Measurements from ENCODE around the gene ARHGAP24. TPM values are rescaled to one million over a fixed set of nuclear protein-coding genes. Genes with fewer than 3 reads are reported as not detected.
A peak's percentile ranks its signal among the peaks of the same experiment; 100 is the strongest.

ARHGAP24 gene
- total RNA-seq, 3 donors from 2014 or later, result 20.6 to 60.2 (median 37.2) TPM

GRCh38 chr4:85459736-85460135 is 15.2 kb upstream of the ARHGAP24 start:
- Histone ChIP-seq H3K4me1 (no peaks in the 10 kb centered on the region), H3K9me3 (no peaks in the 10 kb centered on the region), H3K36me3 (no peaks in the 10 kb centered on the region), H3K27ac (no peak overlapping the region), H3K4me3 (no peak overlapping the region), H3K27me3 (no peaks in the 10 kb centered on the region)
- intact Hi-C loops (cut with DNase I; ENCODE audit: low total_unique reads), result loop anchor here (1.0 to 10.0 kb wide), 2 partner anchors 11 to 1905 kb away; no protein-coding TSS in a partner anchor
- TF ChIP-seq POLR2AphosphoS5 (IDR thresholded peaks at IDR 0.05) (no peak), POLR2A (IDR thresholded peaks at IDR 0.05) (no peak)
- TF ChIP-seq, protein P1, sequence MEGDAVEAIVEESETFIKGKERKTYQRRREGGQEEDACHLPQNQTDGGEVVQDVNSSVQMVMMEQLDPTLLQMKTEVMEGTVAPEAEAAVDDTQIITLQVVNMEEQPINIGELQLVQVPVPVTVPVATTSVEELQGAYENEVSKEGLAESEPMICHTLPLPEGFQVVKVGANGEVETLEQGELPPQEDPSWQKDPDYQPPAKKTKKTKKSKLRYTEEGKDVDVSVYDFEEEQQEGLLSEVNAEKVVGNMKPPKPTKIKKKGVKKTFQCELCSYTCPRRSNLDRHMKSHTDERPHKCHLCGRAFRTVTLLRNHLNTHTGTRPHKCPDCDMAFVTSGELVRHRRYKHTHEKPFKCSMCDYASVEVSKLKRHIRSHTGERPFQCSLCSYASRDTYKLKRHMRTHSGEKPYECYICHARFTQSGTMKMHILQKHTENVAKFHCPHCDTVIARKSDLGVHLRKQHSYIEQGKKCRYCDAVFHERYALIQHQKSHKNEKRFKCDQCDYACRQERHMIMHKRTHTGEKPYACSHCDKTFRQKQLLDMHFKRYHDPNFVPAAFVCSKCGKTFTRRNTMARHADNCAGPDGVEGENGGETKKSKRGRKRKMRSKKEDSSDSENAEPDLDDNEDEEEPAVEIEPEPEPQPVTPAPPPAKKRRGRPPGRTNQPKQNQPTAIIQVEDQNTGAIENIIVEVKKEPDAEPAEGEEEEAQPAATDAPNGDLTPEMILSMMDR (IDR thresholded peaks at IDR 0.05), result no peak
- no peak for DNase-seq (ENCODE audit: low spot score in 2 of 2)

DNA sequence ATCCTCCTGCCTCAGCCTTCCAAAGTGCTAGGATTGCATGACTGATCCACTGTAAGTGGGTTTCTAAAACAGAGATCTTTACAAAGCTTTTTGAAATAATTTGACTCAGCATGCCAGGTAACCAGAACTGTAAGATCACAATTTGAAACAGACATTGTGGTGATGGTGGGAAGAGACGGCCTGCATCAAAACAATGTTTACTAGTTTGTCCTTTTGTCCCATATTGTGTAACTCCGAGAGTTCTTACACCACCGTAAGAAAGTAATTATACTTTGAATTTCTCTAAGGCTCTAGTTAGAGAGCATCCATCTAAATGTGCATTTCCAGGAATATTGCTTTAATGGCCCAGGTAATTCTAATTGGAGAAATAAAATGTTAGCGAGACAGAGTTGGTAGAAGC is 594 bp upstream of the ARHGAP24 start:
- no peaks in the 10 kb centered on the region for H3K9me3 ChIP-seq
- TF ChIP-seq POLR2AphosphoS5 (IDR thresholded peaks at IDR 0.05) (no peak), POLR2A (IDR thresholded peaks at IDR 0.05) (no peak)
- TF ChIP-seq, protein P1 (IDR thresholded peaks at IDR 0.05), result no peak
- peak overlapping the region; percentile 77 to 88 for H3K27ac ChIP-seq
- H3K4me1 ChIP-seq, result no peaks in the 10 kb centered on the region
- no peaks in the 10 kb centered on the region for H3K27me3 ChIP-seq
- H3K36me3 ChIP-seq, result no peaks in the 10 kb centered on the region
- intact Hi-C loops (cut with DNase I; ENCODE audit: low total_unique reads), result no loop called here
- H3K4me3 ChIP-seq, result peak overlapping the region; percentile 62 to 76 (median 66)
- DNase-seq (ENCODE audit: low spot score in 2 of 2), result no peak

- H3K4me3 ChIP-seq, result peak overlapping the region; percentile 62 to 76 (median 66)
- no peaks in the 10 kb centered on the region for H3K4me1 ChIP-seq
- no peaks in the 10 kb centered on the region for H3K36me3 ChIP-seq
- no peaks in the 10 kb centered on the region for H3K9me3 ChIP-seq
- intact Hi-C loops (cut with DNase I; ENCODE audit: low total_unique reads), result no loop called here
- H3K27me3 ChIP-seq, result no peaks in the 10 kb centered on the region
- H3K27ac ChIP-seq, result peak overlapping the region; percentile 77 to 88
- TF ChIP-seq POLR2A (IDR thresholded peaks at IDR 0.05) (no peak), POLR2AphosphoS5 (IDR thresholded peaks at IDR 0.05) (no peak)
- TF ChIP-seq, protein P1 (IDR thresholded peaks at IDR 0.05), result no peak
- no peak for DNase-seq (ENCODE audit: low spot score in 2 of 2)
These were observed 782 bp downstream of the ARHGAP24 start for GRCh38 chr4:85475631-85476233.

DNA sequence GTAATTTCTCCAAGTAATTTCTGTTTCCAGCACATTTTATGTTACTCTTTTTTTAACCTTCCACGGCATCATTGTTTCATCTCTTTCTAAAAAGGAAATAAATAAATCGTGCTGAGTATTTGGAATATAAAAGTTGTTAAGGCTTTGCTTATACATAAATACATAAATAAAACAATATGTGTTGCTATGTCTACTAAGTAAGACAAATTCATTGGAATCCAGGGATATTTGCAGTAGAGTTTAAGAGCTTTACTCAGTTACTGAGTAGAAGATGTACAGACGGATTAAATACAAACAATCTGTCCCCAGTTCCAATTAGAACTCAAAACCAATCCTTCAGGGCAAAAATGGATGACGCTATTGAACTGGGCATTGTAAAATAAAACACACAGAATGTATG is 1.4 kb downstream of the ARHGAP24 start:
- peak overlapping the region; percentile 47 to 66 (median 62) for H3K4me3 ChIP-seq
- no peaks in the 10 kb centered on the region for H3K27me3 ChIP-seq
- H3K27ac ChIP-seq, result no peak overlapping the region
- no peaks in the 10 kb centered on the region for H3K4me1 ChIP-seq
- TF ChIP-seq POLR2AphosphoS5 (IDR thresholded peaks at IDR 0.05), result no peak
- TF ChIP-seq, protein P1 (IDR thresholded peaks at IDR 0.05), result no peak
- no peak for TF ChIP-seq POLR2A (IDR thresholded peaks at IDR 0.05)
- intact Hi-C loops (cut with DNase I; ENCODE audit: low total_unique reads), result no loop called here
- no peaks in the 10 kb centered on the region for H3K9me3 ChIP-seq
- DNase-seq (ENCODE audit: low spot score in 2 of 2), result no peak
- H3K36me3 ChIP-seq, result no peaks in the 10 kb centered on the region

GRCh38 chr4:85477534-85477933 is 2.6 kb downstream of the ARHGAP24 start:
- intact Hi-C loops (cut with DNase I; ENCODE audit: low total_unique reads), result no loop called here

More at GRCh38 chr4:85477534-85477933, 2.6 kb downstream of the ARHGAP24 start:
- no peak for TF ChIP-seq POLR2AphosphoS5 (IDR thresholded peaks at IDR 0.05)
- TF ChIP-seq POLR2A (IDR thresholded peaks at IDR 0.05), result no peak
- TF ChIP-seq, protein P1 (IDR thresholded peaks at IDR 0.05), result no peak
- no peak overlapping the region for H3K27ac ChIP-seq
- H3K4me1 ChIP-seq, result no peaks in the 10 kb centered on the region
- DNase-seq (ENCODE audit: low spot score in 2 of 2), result no peak
- no peaks in the 10 kb centered on the region for H3K36me3 ChIP-seq
- H3K4me3 ChIP-seq, result peak overlapping the region in 2 of 3 donors; percentile 33 to 66
- H3K27me3 ChIP-seq, result no peaks in the 10 kb centered on the region
- H3K9me3 ChIP-seq, result no peaks in the 10 kb centered on the region

Data from breast epithelium (tissue), 4 donors.